ENCODE measurements around the gene CHD5.
"Not testable (repeated sequence)": the region's sequence is repeated elsewhere in the genome, so short reads cannot be mapped to it uniquely, and the experiment has no call there.

The CHD5 gene

GRCh38 chr1:6080469-6080868 lies 99.7 kb downstream of the CHD5 start:
- no peak for DNase-seq

DNA sequence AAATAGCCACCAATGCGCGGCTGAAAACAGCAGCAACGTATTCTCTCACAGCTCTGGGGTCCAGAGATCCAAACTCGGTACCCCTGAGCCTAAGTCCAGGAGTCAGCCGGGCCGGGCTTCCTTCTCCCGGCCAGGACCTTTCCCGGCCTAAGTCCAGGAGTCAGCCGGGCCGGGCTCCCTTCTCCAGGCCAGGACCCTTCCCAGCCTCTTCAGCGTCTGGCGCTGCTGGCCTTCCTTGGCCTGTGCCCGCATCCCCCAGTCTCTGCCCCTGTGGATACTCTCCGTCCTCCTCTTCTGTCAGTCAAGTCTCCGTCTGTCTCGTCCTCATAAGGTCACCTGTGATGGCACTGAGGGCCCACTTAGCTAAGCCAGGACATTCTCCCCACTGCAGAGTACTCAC lies 102.2 kb downstream of the CHD5 start:
- no peak for DNase-seq

- no peak for DNase-seq
Observed at GRCh38 chr1:6077506-6077905, 102.6 kb downstream of the CHD5 start.

DNA sequence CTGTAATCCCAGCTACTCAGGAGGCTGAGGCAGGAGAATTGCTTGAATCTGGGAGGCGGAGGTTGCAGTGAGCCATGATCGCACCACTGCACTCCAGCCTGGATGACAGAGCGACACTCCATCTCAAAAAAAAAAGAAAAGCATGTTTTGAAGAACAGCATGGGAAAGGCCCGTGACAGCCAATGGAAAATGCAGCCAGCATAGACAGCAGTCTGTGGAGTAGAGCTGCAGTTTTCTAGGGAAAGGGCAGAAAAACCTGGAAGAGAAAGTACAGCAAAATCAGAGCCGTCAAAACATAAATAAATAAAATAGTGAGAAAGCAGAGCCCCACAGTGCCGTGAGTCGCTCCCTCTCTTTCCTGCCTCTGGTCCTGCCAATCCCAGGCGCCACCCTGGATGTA lies 103.1 kb downstream of the CHD5 start:
- not testable (repeated sequence) for DNase-seq

GRCh38 chr1:6075748-6076147 lies 104.4 kb downstream of the CHD5 start:
- no peak for DNase-seq

- no peak for DNase-seq
Observed at GRCh38 chr1:6074192-6074901, 105.8 kb downstream of the CHD5 start.

GRCh38 chr1:6073480-6074053 lies 106.6 kb downstream of the CHD5 start:
- no peak for DNase-seq

DNA sequence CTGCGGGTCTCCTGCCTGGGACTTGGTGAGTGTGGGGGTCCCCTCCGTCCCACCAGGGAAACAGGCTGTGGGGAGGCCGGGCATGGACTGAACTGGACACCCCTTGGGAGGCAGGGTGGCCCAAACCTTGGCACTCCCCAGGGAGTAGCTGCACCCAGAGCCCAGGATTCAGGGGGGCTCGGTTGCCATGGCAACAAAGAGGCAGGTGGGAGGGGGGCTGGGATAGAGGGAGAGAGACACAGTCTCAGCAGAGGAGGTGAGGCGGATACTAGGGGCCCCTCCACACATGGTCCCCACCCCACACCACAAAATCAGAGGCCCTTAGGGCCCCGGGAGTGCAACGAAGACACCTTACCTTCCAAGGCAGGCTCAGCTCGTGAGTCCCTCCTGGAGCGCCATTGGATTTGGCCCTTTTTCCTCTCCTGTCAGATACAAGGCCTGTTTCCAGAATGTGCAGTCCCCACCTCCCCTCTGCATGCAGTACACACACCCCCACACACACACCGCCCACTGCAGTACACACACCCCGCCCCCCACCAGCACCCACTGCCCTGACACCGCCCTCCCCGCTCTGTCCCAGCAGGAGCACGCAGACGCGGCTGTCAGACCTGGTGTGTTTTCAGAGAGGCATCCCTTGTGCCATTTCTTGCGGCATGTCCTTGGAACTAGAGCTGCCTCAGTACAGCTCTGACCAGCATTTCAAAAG lies 107.2 kb downstream of the CHD5 start:
- no peak for DNase-seq

DNA sequence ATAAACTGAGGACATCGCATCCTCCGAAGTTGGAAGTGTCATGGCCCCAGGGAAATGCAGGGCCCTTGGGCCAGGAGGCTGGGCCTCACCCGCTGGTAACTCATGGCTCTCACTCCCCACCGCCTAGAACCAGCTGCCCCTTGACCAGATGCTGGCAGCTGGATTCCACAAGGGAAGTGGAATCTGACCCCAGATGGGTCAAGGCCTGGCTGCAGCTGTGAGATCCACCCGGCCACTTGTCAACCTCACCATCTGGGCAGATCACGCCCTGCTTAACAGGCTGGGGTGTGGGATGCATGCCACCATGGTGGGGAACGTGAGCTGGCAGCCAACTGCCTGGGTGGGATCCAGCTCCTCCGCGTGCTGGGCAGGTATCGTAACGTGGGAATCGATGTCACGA lies 108.9 kb downstream of the CHD5 start:
- no peak for DNase-seq

GRCh38 chr1:6070450-6070974 lies 109.6 kb downstream of the CHD5 start:
- no peak for DNase-seq

GRCh38 chr1:6069573-6069972 lies 110.5 kb downstream of the CHD5 start:
- no peak for DNase-seq

- DNase-seq = no peak
Observed at GRCh38 chr1:6068932-6069331, 111.2 kb downstream of the CHD5 start.

- no peak for DNase-seq
Observed at GRCh38 chr1:6068073-6068472, 112.0 kb downstream of the CHD5 start.

DNA sequence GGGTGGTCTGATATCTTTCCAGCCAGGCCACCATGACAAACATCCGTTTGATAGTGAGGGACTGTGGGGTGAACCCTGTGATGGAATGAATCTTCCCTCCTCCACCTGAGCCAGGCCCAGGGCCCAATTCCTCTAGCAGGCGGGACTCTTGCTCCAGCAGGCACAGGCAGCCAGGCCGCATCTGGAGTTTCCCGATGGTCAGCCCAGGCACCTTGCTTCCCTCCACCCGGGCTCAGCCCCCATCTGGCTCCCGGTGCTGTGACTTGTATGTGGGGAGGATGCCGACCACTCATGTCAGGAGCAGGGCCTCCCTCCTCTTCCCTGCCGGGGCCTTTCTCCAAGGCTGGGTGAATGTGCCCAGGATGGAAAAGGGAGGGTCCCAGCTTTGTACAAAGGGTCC lies 113.4 kb downstream of the CHD5 start:
- DNase-seq = no peak

DNA sequence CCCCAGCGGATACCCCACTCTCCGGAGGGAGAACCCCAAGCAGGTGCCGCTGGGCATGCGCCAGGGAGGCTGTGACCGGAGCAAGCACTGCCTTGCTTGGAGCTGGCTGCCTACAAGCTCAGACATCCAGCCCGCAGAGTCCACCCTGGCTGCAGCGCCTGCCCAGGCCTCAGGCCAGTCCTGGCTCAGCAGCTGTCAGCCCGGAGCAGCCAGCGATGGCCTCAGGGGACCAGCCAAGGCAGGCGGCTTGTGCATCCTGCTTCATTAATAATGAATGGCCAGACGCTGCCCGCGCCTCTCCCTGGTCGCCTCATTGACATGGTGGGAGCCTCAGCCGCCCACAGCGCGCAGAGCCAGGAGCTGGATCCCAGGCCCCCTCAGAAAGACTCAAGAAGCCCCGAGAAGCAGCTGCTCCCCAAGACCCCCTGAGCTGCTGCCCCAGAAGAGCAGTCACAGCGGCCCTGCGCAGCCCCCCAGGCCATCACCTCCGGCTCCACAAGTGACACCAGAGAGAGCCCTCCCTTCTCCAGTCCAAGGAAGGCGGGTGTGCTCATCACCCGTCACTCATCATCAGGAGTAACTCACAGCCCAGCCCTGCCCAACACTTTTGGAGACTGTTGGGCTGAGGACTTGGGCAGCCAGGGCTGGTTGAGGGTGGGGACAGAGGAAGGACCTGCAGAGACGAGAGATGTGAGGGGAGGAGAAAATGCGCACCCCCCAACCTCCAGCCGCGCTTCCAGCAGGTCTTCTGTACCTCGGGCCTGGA lies 114.8 kb downstream of the CHD5 start:
- no peak for DNase-seq

GRCh38 chr1:6063532-6064053 lies 116.5 kb downstream of the CHD5 start:
- DNase-seq = not testable (repeated sequence)

GRCh38 chr1:6062670-6063069 lies 117.5 kb downstream of the CHD5 start:
- DNase-seq = no peak

DNA sequence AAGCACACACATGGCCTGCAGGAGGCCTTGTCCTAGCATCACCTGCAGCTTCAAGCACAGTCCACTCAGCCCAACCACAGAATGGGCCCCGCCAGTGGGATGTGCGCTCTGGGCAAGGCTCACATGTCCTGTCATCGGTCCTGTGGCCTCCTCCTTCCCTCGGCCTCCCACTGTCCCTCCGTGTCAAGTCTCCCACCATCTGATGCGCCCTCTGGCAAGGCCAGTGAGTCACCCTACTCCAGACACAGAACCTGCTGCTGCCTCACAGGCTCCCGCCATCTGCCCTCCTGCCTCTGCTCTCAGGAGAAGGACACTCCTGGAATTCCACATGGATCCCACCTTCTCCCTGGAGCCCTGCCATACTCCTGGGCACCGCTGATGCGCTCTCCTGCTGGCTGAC lies 120.3 kb downstream of the CHD5 start:
- DNase-seq = no peak

- DNase-seq = no peak
Observed at GRCh38 chr1:6057170-6057845, 122.8 kb downstream of the CHD5 start.

DNA sequence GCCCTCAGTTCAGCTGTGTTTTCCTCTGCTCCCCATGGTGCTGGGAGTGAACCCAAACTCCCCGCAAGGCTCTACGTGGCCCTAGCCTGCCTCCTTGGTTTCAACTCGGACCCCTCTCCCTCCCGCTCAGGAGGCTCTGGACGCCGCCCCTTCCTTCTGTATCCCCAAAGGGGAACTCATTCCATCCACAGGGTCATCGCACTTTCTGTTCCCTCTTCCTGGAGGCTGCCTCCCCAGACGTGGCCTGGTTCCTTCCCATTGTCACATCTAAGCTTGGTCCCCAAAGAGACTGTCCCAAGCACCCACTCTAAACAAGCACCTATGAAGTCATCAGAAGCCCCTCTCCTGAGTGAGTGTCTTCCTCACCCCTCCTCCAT lies 123.6 kb downstream of the CHD5 start:
- DNase-seq = no peak

DNA sequence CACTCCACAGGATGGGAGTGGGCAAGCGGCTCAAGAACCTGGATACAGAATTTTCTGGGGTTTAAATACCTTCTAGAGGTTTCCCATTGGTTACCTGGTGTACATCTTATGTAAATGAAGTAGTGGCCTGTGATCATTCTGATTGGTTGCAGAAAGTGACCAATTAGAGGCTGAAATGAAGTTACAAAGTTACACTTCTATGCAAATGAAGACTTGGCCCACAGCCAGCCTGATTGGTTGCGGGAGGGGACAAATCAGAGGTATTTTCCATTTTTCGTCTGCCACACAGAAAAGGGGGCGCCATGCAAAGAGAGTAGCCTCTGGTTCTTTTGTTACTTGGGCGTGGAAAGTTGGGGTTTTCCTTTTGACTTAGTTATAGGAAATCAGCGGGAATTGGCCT lies 125.5 kb downstream of the CHD5 start:
- DNase-seq = no peak

DNA sequence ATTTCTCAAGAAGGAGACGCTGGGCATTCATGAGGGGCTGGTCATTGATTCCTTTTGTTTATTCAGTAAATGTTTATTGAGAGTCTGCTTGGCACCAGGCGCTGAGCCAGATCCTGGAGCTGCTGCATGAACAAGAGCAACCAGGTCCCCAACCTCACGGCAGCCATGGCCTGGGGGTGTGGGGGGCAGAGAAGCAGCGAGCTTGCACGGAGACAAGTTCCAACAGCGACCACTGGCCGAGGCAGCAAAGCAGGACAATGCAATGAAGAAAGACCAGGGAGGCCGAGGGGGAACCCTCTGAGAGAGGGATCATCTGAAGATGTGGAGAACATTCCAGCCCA lies 126.9 kb downstream of the CHD5 start:
- no peak for DNase-seq
